HepG2 (cell line): ENCODE data around the gene SPRYD3. TPM values are rescaled to one million over a fixed set of nuclear protein-coding genes. Genes with fewer than 3 reads are reported as not detected.

ENCODE experiments used
- ARID2 ChIP-seq: sonication (generic); formaldehyde crosslinking; IDR thresholded peaks from 2 replicates; pipeline ENCODE4 v1.8.1; 2022; ENCODE audit warnings: mild to moderate bottlenecking, missing genetic modification reagents, borderline replicate concordance
- DDIT3 ChIP-seq: sonication (generic); formaldehyde crosslinking; IDR thresholded peaks from 2 replicates; pipeline ENCODE4 v1.4.0; 2020; ENCODE audit warnings: mild to moderate bottlenecking, missing genetic modification reagents
- E2F2 ChIP-seq: sonication (generic); formaldehyde crosslinking; IDR thresholded peaks from 2 replicates; pipeline ENCODE4 v1.4.0; 2020; ENCODE audit warnings: missing genetic modification reagents, borderline replicate concordance
- ELF1 ChIP-seq: sonication (generic); formaldehyde crosslinking; IDR thresholded peaks from 2 replicates; pipeline ENCODE4 v1.4.0; 2020; ENCODE audit warnings: missing genetic modification reagents
- FOXA1 ChIP-seq, 2 experiments: fragments of 450-650 bp in 1 of 2; sonication (generic) in 1 of 2; formaldehyde crosslinking in 1 of 2; IDR thresholded peaks; 2 replicates each; pipeline versions ENCODE4 v1.4.0 to v1.6.1; 2016 to 2020; ENCODE audit warnings: missing genetic modification reagents in 1 of 2
- FOXA3 ChIP-seq: IDR thresholded peaks from 2 replicates; pipeline ENCODE4 v1.6.1; 2016; ENCODE audit warnings: missing genetic modification reagents, missing compliant biosample characterization
- HES4 ChIP-seq: sonication (generic); formaldehyde crosslinking; IDR thresholded peaks from 2 replicates; pipeline ENCODE4 v1.9.0; 2021; ENCODE audit warnings: mild to moderate bottlenecking, missing genetic modification reagents, borderline replicate concordance
- HNF4A ChIP-seq: sonication (generic); formaldehyde crosslinking; IDR thresholded peaks from 2 replicates; pipeline ENCODE4 v1.4.0; 2020; ENCODE audit warnings: missing genetic modification reagents
- KAT7 ChIP-seq: IDR thresholded peaks from 2 replicates; pipeline ENCODE4 v1.6.1; 2018; ENCODE audit warnings: borderline replicate concordance, missing compliant biosample characterization
- PBX3 ChIP-seq: sonication (generic); formaldehyde crosslinking; IDR thresholded peaks from 2 replicates; pipeline ENCODE4 v1.8.1; 2023; ENCODE audit warnings: missing genetic modification reagents, inconsistent platforms, borderline replicate concordance
- PLRG1 ChIP-seq: fragments of 450-650 bp; conservative IDR thresholded peaks from 2 replicates; pipeline ENCODE4 v1.6.1; 2016
- SP140L ChIP-seq: sonication (generic); formaldehyde crosslinking; IDR thresholded peaks from 2 replicates; pipeline ENCODE4 v1.4.0; 2020; ENCODE audit warnings: missing genetic modification reagents, borderline replicate concordance
- ZBTB3 ChIP-seq: sonication (generic); formaldehyde crosslinking; IDR thresholded peaks from 2 replicates; pipeline ENCODE4 v1.4.0; 2020; ENCODE audit warnings: low read depth, mild to moderate bottlenecking, moderate library complexity, missing genetic modification reagents, borderline replicate concordance
- ZFP41 ChIP-seq: sonication (generic); formaldehyde crosslinking; IDR thresholded peaks from 2 replicates; pipeline ENCODE4 v1.4.0; 2020; ENCODE audit warnings: mild to moderate bottlenecking, missing genetic modification reagents, borderline replicate concordance
- ZMAT5 ChIP-seq: sonication (generic); formaldehyde crosslinking; IDR thresholded peaks from 2 replicates; pipeline ENCODE4 v1.5.0; 2020; ENCODE audit warnings: mild to moderate bottlenecking, low read depth, missing genetic modification reagents, borderline replicate concordance
- ZNF3 ChIP-seq: IDR thresholded peaks from 2 replicates; pipeline ENCODE4 v1.7.0; 2017; ENCODE audit warnings: inconsistent platforms
- ZNF331 ChIP-seq: sonication (generic); formaldehyde crosslinking; IDR thresholded peaks from 2 replicates; pipeline ENCODE4 v1.4.0; 2020; ENCODE audit warnings: missing genetic modification reagents
- ZNF337 ChIP-seq: sonication (generic); formaldehyde crosslinking; IDR thresholded peaks from 2 replicates; pipeline ENCODE4 v1.5.1; 2020; ENCODE audit warnings: missing genetic modification reagents, low read depth, mild to moderate bottlenecking, borderline replicate concordance
- ZNF362 ChIP-seq: sonication (generic); formaldehyde crosslinking; IDR thresholded peaks from 2 replicates; pipeline ENCODE4 v1.4.0; 2020; ENCODE audit warnings: missing genetic modification reagents, mild to moderate bottlenecking, borderline replicate concordance
- ZNF512 ChIP-seq: sonication (generic); formaldehyde crosslinking; IDR thresholded peaks from 2 replicates; pipeline ENCODE4 v1.4.0; 2020; ENCODE audit warnings: mild to moderate bottlenecking, missing genetic modification reagents
- ZNF607 ChIP-seq: sonication (generic); formaldehyde crosslinking; IDR thresholded peaks from 2 replicates; pipeline ENCODE4 v1.5.1; 2020; ENCODE audit warnings: missing genetic modification reagents, mild to moderate bottlenecking, borderline replicate concordance
- ZNF839 ChIP-seq: sonication (generic); formaldehyde crosslinking; IDR thresholded peaks from 2 replicates; pipeline ENCODE4 v1.4.0; 2020; ENCODE audit warnings: missing genetic modification reagents, mild to moderate bottlenecking, borderline replicate concordance
- ZNF883 ChIP-seq: sonication (generic); formaldehyde crosslinking; IDR thresholded peaks from 2 replicates; pipeline ENCODE4 v1.5.1; 2020; ENCODE audit warnings: mild to moderate bottlenecking, missing genetic modification reagents; ENCODE audit errors: not compliant biosample characterization
- polyA plus RNA-seq, 8 experiments: library from polyadenylated mRNA; depleted of rRNA in 3 of 8; stranded (reverse) in 7 of 8; unstranded in 1 of 8; fragments of >200 nt; fragmentation: Illumina TruSeq in 4 of 8; extraction: Trizol in 4 of 8; gene quantifications; 2 replicates each; pipeline versions ENCODE4 v1.2.1 to v1.2.3, GENCODE V29; 2011 to 2016; ENCODE audit warnings: low read depth in 4 of 8, missing spikeins in 1 of 8, mixed read lengths in 1 of 8; ENCODE audit not compliant: insufficient read depth in 1 of 8
- total RNA-seq, 5 experiments: library from RNA; depleted of rRNA; stranded (reverse); fragments of >200 nt; fragmentation: Illumina TruSeq; extraction: Trizol; gene quantifications; 2 replicates each; pipeline ENCODE4 v1.2.3, GENCODE V29; 2016; ENCODE audit warnings: low read depth in 1 of 5

Gene SPRYD3
- total and polyA plus RNA-seq, 2 of the 13 experiments (the other 11 are each of a cell fraction or from before 2014, with no cell fraction given) = 9.0 to 9.2 TPM

GRCh38 chr12:53102883-53103807 lies 24.0 kb upstream of the SPRYD3 start, which contains the start of gene SOAT2 (continued):
- TF ChIP-seq HNF4A (CRISPR knock-in tag) (peak; percentile 95), HES4 (CRISPR knock-in tag) (no peak), DDIT3 (no peak), ZNF607 (no peak), SP140L (CRISPR knock-in tag) (no peak), PBX3 (CRISPR knock-in tag) (no peak), ZNF337 (CRISPR knock-in tag) (no peak), ZNF883 (CRISPR knock-in tag) (peak; percentile 25), ZNF839 (0 out of 2 replicates have a peak, but pooled peaks have one; percentile 24), ZNF331 (no peak), ZNF3 (CRISPR knock-in tag) (no peak), FOXA1 (IDR thresholded peaks at IDR 0.05) (no peak), FOXA1 (CRISPR knock-in tag; IDR thresholded peaks at IDR 0.05) (peak; percentile 16; the same call in 1 of the 2 replicates), ZNF362 (CRISPR knock-in tag) (no peak), FOXA3 (CRISPR knock-in tag) (no peak), ARID2 (CRISPR knock-in tag) (no peak), E2F2 (CRISPR knock-in tag) (no peak), PLRG1 (no peak), ZFP41 (CRISPR knock-in tag) (no peak), ZNF512 (CRISPR knock-in tag) (no peak), ZMAT5 (CRISPR knock-in tag) (no peak), KAT7 (CRISPR knock-in tag) (no peak), ELF1 (CRISPR knock-in tag) (no peak), ZBTB3 (no peak)
